Kasumi-1 (cell line): ENCODE results near the gene COX6B1.
"Not testable (repeated sequence)": the region's sequence is repeated elsewhere in the genome, so short reads cannot be mapped to it uniquely, and the experiment has no call there.

ENCODE experiments used
- DNase-seq, 2 experiments: peaks; one replicate each; lab custom pipeline; 2025; lab: John Stamatoyannopoulos, UW

Gene COX6B1

GRCh38 chr19:35648017-35648961, at the start of gene COX6B1:
Gene COX6B1 (plus strand): TSS chr19:35648323. CDS start chr19:35651244, 2,921 bp downstream.
- DNase-seq, result peak; percentile 99

GRCh38 chr19:35601971-35602370, 46.2 kb upstream of the COX6B1 start:
- no peak for DNase-seq

GRCh38 chr19:35604436-35604835, 43.7 kb upstream of the COX6B1 start:
- DNase-seq, result not testable (repeated sequence)

- DNase-seq, result not testable (repeated sequence)
Observed at GRCh38 chr19:35607170-35607569, 41.0 kb upstream of the COX6B1 start.

- no peak for DNase-seq
Observed at GRCh38 chr19:35607661-35608060, 40.5 kb upstream of the COX6B1 start.

- DNase-seq, result peak; percentile 2 to 21
Observed at GRCh38 chr19:35608251-35608650, 39.9 kb upstream of the COX6B1 start.

GRCh38 chr19:35609851-35610353, 38.2 kb upstream of the COX6B1 start:
- DNase-seq, result no peak

GRCh38 chr19:35612224-35612558, 35.9 kb upstream of the COX6B1 start:
- DNase-seq, result no peak

- peak; percentile 86 to 87 for DNase-seq
Observed at GRCh38 chr19:35612559-35613321, 35.4 kb upstream of the COX6B1 start, which contains the start of gene HAUS5. Gene HAUS5 (plus strand): TSS chr19:35612735. CDS start chr19:35612795, 60 bp downstream.

- DNase-seq, result no peak
Observed at GRCh38 chr19:35613574-35613973, 34.5 kb upstream of the COX6B1 start.

GRCh38 chr19:35615036-35615435, 33.1 kb upstream of the COX6B1 start:
- DNase-seq, result no peak

- DNase-seq, result no peak
Observed at GRCh38 chr19:35618857-35619256, 29.3 kb upstream of the COX6B1 start.

GRCh38 chr19:35619290-35619923, 28.7 kb upstream of the COX6B1 start:
- DNase-seq, result no peak

GRCh38 chr19:35620001-35620400, 28.1 kb upstream of the COX6B1 start:
- DNase-seq, result no peak

- DNase-seq, result no peak
Observed at GRCh38 chr19:35621708-35622107, 26.4 kb upstream of the COX6B1 start.

- no peak for DNase-seq
Observed at GRCh38 chr19:35622750-35623149, 25.4 kb upstream of the COX6B1 start.

- no peak for DNase-seq
Observed at GRCh38 chr19:35623327-35624010, 24.7 kb upstream of the COX6B1 start.

GRCh38 chr19:35628264-35628564, 19.9 kb upstream of the COX6B1 start:
- no peak for DNase-seq

GRCh38 chr19:35628565-35629331, 19.4 kb upstream of the COX6B1 start, which contains the start of gene RBM42:
Gene RBM42 (plus strand): TSS chr19:35629036. CDS start chr19:35629154, 118 bp downstream.
- DNase-seq, result peak; percentile 99

GRCh38 chr19:35629332-35629633, 18.8 kb upstream of the COX6B1 start:
- DNase-seq, result no peak
